ENCODE results near the gene ZNF654. TPM values are rescaled to one million over a fixed set of nuclear protein-coding genes. Genes with fewer than 3 reads are reported as not detected.
"Not testable (repeated sequence)": the region's sequence is repeated elsewhere in the genome, so short reads cannot be mapped to it uniquely, and the experiment has no call there.

ZNF654 gene
- total RNA-seq, 1 donor from 2014 or later = 6.6 TPM

DNA sequence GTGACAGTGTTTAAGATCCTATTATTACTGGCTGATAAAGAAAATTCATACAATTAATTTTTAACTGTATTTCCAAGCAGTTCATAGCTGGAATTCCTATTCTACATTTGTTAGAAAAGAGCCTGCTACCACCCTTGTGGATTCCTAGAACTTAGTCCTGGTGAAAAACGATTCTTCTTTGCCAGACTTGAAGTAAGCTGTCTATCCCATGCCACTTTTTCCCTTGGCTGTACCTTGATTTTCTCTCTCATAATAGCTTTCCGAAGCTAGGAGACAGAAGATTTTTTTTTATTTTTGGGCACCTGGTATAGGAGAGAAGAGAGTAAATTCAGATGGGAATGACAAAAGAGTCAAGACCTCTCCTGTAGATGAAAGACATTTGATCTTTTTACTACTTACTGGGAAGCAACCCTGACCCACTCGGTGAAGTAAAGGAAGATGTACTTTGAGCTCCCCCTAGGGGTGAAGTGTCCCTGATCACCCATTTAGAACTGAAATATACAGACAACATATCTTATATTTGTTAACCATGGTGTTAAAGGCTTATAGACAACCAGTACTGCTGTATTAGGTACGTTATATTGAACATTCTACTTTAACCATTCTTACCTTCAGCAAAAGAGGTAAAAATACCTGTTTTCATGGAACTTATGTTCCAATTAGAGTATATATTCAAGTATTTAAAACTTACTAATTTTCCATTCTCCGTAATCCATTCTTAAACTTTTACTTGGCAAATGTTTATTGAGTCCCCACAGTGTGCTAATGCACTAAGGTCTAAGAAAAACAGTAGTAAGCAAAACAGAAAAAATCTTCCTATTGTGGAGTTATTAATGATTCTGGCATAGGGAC lies 54.5 kb downstream of the ZNF654 start:
- peak; percentile 78 for TF ChIP-seq CTCF (IDR thresholded peaks at IDR 0.05; ENCODE audit: insufficient read depth, low read length, poor library complexity, severe bottlenecking)
- Histone ChIP-seq H3K4me3 (ENCODE audit: low read depth, low read length) (no peak overlapping the region), H3K27me3 (ENCODE audit: control insufficient read depth, insufficient read depth, low read length) (no peaks in the 10 kb centered on the region), H3K36me3 (ENCODE audit: control insufficient read depth, insufficient read depth, low read length) (no peaks in the 10 kb centered on the region)
- DNase-seq (ENCODE audit: low read depth) = peak; percentile 21

- Histone ChIP-seq H3K27me3 (ENCODE audit: control insufficient read depth, insufficient read depth, low read length) (no peaks in the 10 kb centered on the region), H3K4me3 (ENCODE audit: low read depth, low read length) (no peak overlapping the region), H3K36me3 (ENCODE audit: control insufficient read depth, insufficient read depth, low read length) (no peaks in the 10 kb centered on the region)
- no peak for DNase-seq (ENCODE audit: low read depth)
- TF ChIP-seq CTCF (IDR thresholded peaks at IDR 0.05; ENCODE audit: insufficient read depth, low read length, poor library complexity, severe bottlenecking) = no peak
These were observed 56.0 kb downstream of the ZNF654 start for GRCh38 chr3:88114878-88115549.

GRCh38 chr3:88117683-88118082 lies 58.6 kb downstream of the ZNF654 start:
- TF ChIP-seq CTCF (IDR thresholded peaks at IDR 0.05; ENCODE audit: insufficient read depth, low read length, poor library complexity, severe bottlenecking) = no peak
- Histone ChIP-seq H3K4me3 (ENCODE audit: low read depth, low read length) (no peak overlapping the region), H3K27me3 (ENCODE audit: control insufficient read depth, insufficient read depth, low read length) (no peaks in the 10 kb centered on the region), H3K36me3 (ENCODE audit: control insufficient read depth, insufficient read depth, low read length) (no peaks in the 10 kb centered on the region)
- DNase-seq (ENCODE audit: low read depth) = no peak

- H3K4me3 ChIP-seq (ENCODE audit: low read depth, low read length); DNase-seq (ENCODE audit: low read depth); H3K27me3 ChIP-seq (ENCODE audit: control insufficient read depth, insufficient read depth, low read length); H3K36me3 ChIP-seq (ENCODE audit: control insufficient read depth, insufficient read depth, low read length): not testable (repeated sequence)
These were observed 59.5 kb downstream of the ZNF654 start for GRCh38 chr3:88118603-88119002.

DNA sequence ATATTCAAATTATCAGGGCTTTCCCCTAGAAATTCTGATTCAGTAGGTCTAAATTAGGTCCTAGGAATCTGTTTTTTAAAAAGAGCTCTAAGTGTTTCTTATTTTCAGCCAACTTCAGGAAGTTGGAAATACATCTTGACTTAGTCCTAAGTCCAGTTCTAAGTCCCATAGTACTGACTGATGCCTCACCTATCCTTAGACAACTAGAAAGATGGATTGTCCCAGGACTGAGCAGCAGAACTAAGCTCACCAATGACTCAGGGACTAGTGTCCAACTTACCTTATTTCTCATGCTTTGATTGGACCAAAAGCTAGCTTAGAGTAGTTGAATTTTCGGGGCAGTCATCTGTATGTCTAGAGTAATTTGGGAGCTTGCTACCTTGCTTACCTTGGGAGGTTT lies 64.5 kb downstream of the ZNF654 start:
- no peak overlapping the region for H3K4me3 ChIP-seq (ENCODE audit: low read depth, low read length)
- H3K36me3 ChIP-seq (ENCODE audit: control insufficient read depth, insufficient read depth, low read length) = no peaks in the 10 kb centered on the region
- DNase-seq (ENCODE audit: low read depth) = no peak
- TF ChIP-seq CTCF (IDR thresholded peaks at IDR 0.05; ENCODE audit: insufficient read depth, low read length, poor library complexity, severe bottlenecking) = no peak
- H3K27me3 ChIP-seq (ENCODE audit: control insufficient read depth, insufficient read depth, low read length) = no peaks in the 10 kb centered on the region

- no peak for DNase-seq (ENCODE audit: low read depth)
- no peaks in the 10 kb centered on the region for H3K27me3 ChIP-seq (ENCODE audit: control insufficient read depth, insufficient read depth, low read length)
- H3K4me3 ChIP-seq (ENCODE audit: low read depth, low read length) = no peak overlapping the region
- no peaks in the 10 kb centered on the region for H3K36me3 ChIP-seq (ENCODE audit: control insufficient read depth, insufficient read depth, low read length)
- TF ChIP-seq CTCF (IDR thresholded peaks at IDR 0.05; ENCODE audit: insufficient read depth, low read length, poor library complexity, severe bottlenecking) = no peak
These were observed 72.6 kb downstream of the ZNF654 start for GRCh38 chr3:88131695-88132094.

Measured in kidney epithelial cell (primary cell).